ENCODE measurements around the gene L1CAM. TPM values are rescaled to one million over a fixed set of nuclear protein-coding genes. Genes with fewer than 3 reads are reported as not detected.
A peak's percentile ranks its signal among the peaks of the same experiment; 100 is the strongest.

Gene L1CAM
- total RNA-seq, 2 experiments from 2014 or later: 1.9 to 2.1 TPM

DNA sequence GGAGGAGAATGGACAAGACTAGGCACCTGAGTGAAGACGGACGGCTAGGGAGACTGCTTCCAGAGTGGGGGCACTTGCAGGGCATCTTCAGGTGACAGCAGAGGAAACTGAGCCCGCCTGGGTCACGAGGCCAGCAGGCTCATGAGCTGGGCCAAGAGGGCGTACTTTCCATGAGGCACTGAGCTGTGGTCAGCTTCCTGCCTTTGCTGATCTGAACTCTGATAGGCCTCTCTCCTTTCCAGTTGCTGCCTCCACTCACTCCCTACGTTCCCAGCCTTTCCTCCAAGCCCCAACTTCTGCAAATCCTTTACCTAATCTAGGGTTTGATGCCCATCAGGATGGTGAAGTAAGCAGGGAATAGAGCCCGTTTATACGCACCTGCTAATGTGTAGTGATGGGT lies 1.4 kb upstream of the L1CAM start:
- POLR2A ChIA-PET: no interaction called here
- Mint-ChIP-seq H3K4me3 (no peak overlapping the region), H3K27me3 (peaks cover 28% of the 10 kb centered on the region), H3K9me3 (no peaks in the 10 kb centered on the region), H3K4me1 (peaks cover 5% of the 10 kb centered on the region), H3K36me3 (ENCODE audit: low read depth) (no peaks in the 10 kb centered on the region), H3K27ac (no peak overlapping the region)
- DNase-seq: no peak
- CTCF ChIA-PET: no interaction called here

GRCh38 chrX:153886915-153887314 lies 942 bp upstream of the L1CAM start:
- no peaks in the 10 kb centered on the region for H3K9me3 Mint-ChIP-seq
- H3K27me3 Mint-ChIP-seq: peaks cover 27% of the 10 kb centered on the region
- H3K4me3 Mint-ChIP-seq: no peak overlapping the region
- H3K27ac Mint-ChIP-seq: no peak overlapping the region
- DNase-seq: no peak
- ChIA-PET POLR2A (no interaction called here), CTCF (no interaction called here)
- H3K36me3 Mint-ChIP-seq (ENCODE audit: low read depth): no peaks in the 10 kb centered on the region
- peaks cover 6% of the 10 kb centered on the region for H3K4me1 Mint-ChIP-seq

- ChIA-PET POLR2A (no interaction called here), CTCF (no interaction called here)
- peaks cover 6% of the 10 kb centered on the region for H3K4me1 Mint-ChIP-seq
- no peak overlapping the region for H3K27ac Mint-ChIP-seq
- H3K4me3 Mint-ChIP-seq: peak overlapping the region; percentile 34
- H3K36me3 Mint-ChIP-seq (ENCODE audit: low read depth): no peaks in the 10 kb centered on the region
- no peaks in the 10 kb centered on the region for H3K9me3 Mint-ChIP-seq
- H3K27me3 Mint-ChIP-seq: peaks cover 27% of the 10 kb centered on the region
- no peak for DNase-seq
These were observed 675 bp downstream of the L1CAM start for GRCh38 chrX:153885208-153885787.

GRCh38 chrX:153884590-153884989 lies 1.4 kb downstream of the L1CAM start:
- POLR2A ChIA-PET: no interaction called here
- Mint-ChIP-seq H3K27ac (no peak overlapping the region), H3K4me3 (peak overlapping the region; percentile 27), H3K9me3 (no peaks in the 10 kb centered on the region), H3K27me3 (peaks cover 31% of the 10 kb centered on the region), H3K36me3 (ENCODE audit: low read depth) (no peaks in the 10 kb centered on the region), H3K4me1 (peaks cover 6% of the 10 kb centered on the region)
- DNase-seq: no peak
- CTCF ChIA-PET: no interaction called here

GRCh38 chrX:153884136-153884535 lies 1.8 kb downstream of the L1CAM start:
- no peak overlapping the region for H3K27ac Mint-ChIP-seq
- no peaks in the 10 kb centered on the region for H3K9me3 Mint-ChIP-seq

DNA sequence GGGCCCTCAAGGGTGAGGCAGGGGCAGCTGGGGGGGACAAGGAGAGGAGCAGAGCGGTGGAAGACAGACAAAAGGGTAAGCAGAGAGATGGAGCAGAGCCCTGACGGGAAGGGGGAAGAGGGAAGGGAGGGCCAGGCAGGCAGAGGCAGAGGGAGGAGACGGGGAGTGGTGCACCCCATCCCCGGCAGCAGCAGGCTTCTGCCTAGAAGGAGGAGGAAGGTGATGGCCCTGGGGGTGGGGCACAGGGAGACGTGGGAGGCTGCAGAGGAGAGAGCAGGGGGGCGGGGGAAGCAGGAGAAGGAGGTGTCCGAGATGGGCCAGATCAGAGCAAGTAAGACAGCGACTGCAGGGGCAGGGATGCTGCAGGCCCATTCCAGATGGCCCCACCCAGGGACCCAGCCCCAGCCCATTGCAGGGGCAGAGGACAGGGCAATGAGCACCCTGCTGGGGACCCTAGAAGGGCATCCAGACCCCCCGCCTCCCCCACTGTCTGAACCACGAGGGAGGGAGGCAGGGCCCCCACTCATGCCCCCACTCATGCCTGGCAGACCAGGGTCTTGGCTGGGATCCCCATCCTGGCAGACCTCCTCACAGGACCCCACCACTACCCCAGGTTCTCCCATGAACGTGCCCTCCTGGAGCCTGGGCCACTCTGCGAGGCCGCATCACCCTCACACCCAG lies 2.7 kb downstream of the L1CAM start:
- ChIA-PET CTCF (no interaction called here), POLR2A (no interaction called here)
- no peak for DNase-seq
- Mint-ChIP-seq H3K9me3 (no peaks in the 10 kb centered on the region), H3K27me3 (peaks cover 31% of the 10 kb centered on the region), H3K27ac (no peak overlapping the region), H3K4me1 (peaks cover 18% of the 10 kb centered on the region), H3K36me3 (ENCODE audit: low read depth) (no peaks in the 10 kb centered on the region), H3K4me3 (no peak overlapping the region)

More at GRCh38 chrX:153884136-153884535, 1.8 kb downstream of the L1CAM start:
- POLR2A ChIA-PET: no interaction called here
- Mint-ChIP-seq H3K4me3 (no peak overlapping the region), H3K36me3 (ENCODE audit: low read depth) (no peaks in the 10 kb centered on the region), H3K27me3 (peaks cover 34% of the 10 kb centered on the region), H3K4me1 (peaks cover 10% of the 10 kb centered on the region)
- CTCF ChIA-PET: no interaction called here
- DNase-seq: no peak

DNA sequence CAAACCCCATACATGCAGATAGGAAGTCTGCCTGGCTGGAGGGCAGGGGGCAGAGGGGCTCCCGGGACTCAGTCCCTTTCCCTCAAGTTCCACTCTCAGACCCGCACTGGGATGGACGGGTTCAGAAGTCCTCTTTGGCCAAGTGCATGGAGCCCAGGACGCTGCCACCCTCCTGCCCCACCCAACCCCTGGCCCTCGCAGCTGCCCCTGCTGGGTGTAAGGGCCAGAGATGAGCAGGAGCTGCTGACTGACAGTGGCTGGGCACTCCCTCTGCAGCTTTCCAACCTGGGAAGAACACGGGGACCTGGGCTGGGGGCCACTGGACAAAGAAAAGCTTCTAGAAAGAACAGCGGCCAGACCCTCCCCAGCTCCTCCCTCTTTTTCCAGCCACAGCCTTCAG lies 3.4 kb downstream of the L1CAM start:
- Mint-ChIP-seq H3K9me3 (no peaks in the 10 kb centered on the region), H3K4me3 (no peak overlapping the region), H3K27ac (no peak overlapping the region), H3K27me3 (peaks cover 28% of the 10 kb centered on the region), H3K36me3 (ENCODE audit: low read depth) (no peaks in the 10 kb centered on the region), H3K4me1 (peaks cover 25% of the 10 kb centered on the region)
- POLR2A ChIA-PET: no interaction called here
- DNase-seq: no peak
- CTCF ChIA-PET: no interaction called here

- CTCF ChIA-PET: no interaction called here
- H3K4me1 Mint-ChIP-seq: peaks cover 25% of the 10 kb centered on the region
These were observed 3.9 kb downstream of the L1CAM start for GRCh38 chrX:153882086-153882498.

DNA sequence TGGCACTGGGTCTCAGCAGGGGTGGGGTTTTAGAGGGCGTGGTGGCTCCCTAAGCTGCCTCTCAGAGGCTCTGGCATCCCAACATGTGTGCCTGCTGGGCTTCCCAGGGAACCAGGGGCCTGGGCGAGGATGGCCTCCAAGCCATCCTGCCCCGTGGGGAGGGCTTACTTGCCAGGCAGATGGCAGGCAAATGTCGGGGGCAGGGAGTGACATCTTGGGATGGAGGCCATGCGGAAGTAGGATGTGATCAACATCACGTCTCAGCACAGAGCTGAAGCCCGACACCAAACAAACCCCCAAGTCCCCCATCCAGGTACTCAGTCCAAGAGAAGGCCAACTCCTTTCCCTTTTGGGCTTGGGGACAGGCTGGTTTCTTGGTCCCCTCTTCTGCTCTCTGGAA lies 4.7 kb downstream of the L1CAM start:
- peaks cover 27% of the 10 kb centered on the region for H3K27me3 Mint-ChIP-seq
- no peak for DNase-seq
- ChIA-PET CTCF (no interaction called here), POLR2A (interaction anchor here (0.6 kb wide), 1 partner anchor 83 kb away, joined by 3 read pairs; no protein-coding TSS in a partner anchor)
- H3K27ac Mint-ChIP-seq: no peak overlapping the region
- no peaks in the 10 kb centered on the region for H3K36me3 Mint-ChIP-seq (ENCODE audit: low read depth)
- no peaks in the 10 kb centered on the region for H3K9me3 Mint-ChIP-seq
- H3K4me1 Mint-ChIP-seq: peaks cover 26% of the 10 kb centered on the region
- no peak overlapping the region for H3K4me3 Mint-ChIP-seq

More at GRCh38 chrX:153882086-153882498, 3.9 kb downstream of the L1CAM start:
- Mint-ChIP-seq H3K27ac (no peak overlapping the region), H3K9me3 (no peaks in the 10 kb centered on the region), H3K27me3 (peaks cover 25% of the 10 kb centered on the region), H3K36me3 (ENCODE audit: low read depth) (no peaks in the 10 kb centered on the region), H3K4me3 (no peak overlapping the region)
- POLR2A ChIA-PET: no interaction called here
- DNase-seq: no peak

DNA sequence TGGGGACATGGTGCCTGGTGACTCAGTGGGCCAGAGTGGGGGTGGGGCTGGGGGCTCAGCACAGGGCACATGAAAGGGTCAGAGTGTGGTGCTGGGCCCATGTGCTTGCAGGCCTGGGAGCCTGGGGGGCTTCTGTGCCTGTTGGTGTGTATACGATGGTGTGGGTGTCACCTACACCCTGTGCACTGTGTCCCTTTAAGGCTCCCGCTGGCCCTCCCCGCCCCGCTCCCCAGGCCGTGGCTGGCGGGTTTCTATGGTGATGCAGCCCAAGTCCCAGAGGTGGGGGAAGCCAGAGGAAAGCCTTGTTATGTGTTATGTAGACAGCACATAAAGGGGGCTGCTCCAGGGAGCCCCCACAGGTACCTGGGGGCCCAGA lies 5.5 kb downstream of the L1CAM start:
- Mint-ChIP-seq H3K4me3 (no peak overlapping the region), H3K27ac (no peak overlapping the region), H3K4me1 (peaks cover 28% of the 10 kb centered on the region), H3K27me3 (peaks cover 30% of the 10 kb centered on the region), H3K36me3 (ENCODE audit: low read depth) (no peaks in the 10 kb centered on the region), H3K9me3 (no peaks in the 10 kb centered on the region)
- ChIA-PET CTCF (no interaction called here), POLR2A (no interaction called here)
- no peak for DNase-seq

DNA sequence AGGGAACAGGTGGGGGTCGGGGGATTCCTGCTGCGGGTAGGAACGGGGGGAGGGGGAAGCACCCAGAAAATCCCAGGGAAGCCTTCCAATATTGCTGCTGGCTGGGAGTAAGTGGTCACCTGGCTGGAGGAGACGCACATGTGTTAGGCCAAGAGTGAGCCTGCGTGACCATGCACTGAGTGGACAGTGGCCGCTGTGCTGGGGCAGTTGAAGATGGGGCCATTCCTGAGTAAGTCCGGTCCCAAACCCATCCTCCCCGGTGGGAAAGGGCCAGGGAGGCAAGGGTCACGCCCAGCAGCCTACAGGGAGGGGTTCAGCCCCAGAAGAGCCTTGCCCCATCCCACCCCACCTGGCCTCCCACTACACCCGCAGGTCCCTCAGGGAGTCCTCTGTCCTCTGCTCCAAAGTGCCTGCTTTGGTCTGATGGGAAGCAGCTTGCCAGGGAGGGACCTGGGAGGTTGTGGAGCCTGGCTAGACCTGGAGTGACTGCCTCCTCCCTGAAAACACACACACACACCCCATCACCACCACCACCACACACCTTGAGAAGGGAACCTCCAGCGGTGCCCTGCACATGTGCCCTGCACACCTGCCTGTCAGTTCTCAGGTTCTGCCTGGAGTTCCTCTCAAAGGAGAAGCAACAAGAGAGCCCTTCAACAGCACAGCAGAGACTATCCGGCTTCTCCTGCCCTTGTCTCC lies 6.1 kb downstream of the L1CAM start:
- Mint-ChIP-seq H3K36me3 (ENCODE audit: low read depth) (no peaks in the 10 kb centered on the region), H3K4me3 (no peak overlapping the region), H3K4me1 (peaks cover 25% of the 10 kb centered on the region), H3K27me3 (peaks cover 26% of the 10 kb centered on the region), H3K9me3 (no peaks in the 10 kb centered on the region), H3K27ac (no peak overlapping the region)
- CTCF ChIA-PET: no interaction called here
- POLR2A ChIA-PET: no interaction called here
- DNase-seq: no peak

GRCh38 chrX:153878969-153879653 lies 6.9 kb downstream of the L1CAM start:
- Mint-ChIP-seq H3K4me1 (peaks cover 23% of the 10 kb centered on the region), H3K27me3 (peaks cover 26% of the 10 kb centered on the region), H3K36me3 (ENCODE audit: low read depth) (no peaks in the 10 kb centered on the region), H3K4me3 (no peak overlapping the region), H3K27ac (no peak overlapping the region), H3K9me3 (no peaks in the 10 kb centered on the region)
- POLR2A ChIA-PET: no interaction called here
- DNase-seq: no peak
- CTCF ChIA-PET: interaction anchor here (0.7 kb wide), 1 partner anchor 60 kb away, joined by 3 read pairs; no protein-coding TSS in a partner anchor

DNA sequence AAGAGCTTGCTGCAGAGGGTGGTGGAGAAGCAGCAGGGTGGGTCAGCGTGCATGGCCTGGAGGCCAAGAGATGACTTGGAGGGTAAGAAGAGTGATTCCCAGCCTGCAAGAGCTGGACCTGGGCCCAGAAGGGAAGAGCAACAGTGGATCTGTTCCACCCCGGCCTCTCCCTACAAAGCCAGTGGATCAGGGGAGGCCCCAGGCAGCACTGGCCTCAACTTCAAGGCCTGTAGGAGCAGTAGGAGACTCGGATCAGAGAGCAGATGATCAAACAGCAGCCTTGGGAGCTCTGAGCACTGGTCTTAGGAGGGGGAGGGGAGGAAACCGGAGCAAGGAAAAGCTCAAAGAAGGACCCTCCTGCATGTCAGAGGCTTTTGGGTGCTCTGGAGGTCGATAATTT lies 7.6 kb downstream of the L1CAM start:
- H3K4me3 Mint-ChIP-seq: no peak overlapping the region
- ChIA-PET POLR2A (interaction anchor here (0.5 kb wide), 1 partner anchor 19 kb away, joined by 4 read pairs; no protein-coding TSS in a partner anchor), CTCF (interaction anchor here (0.7 to 1.0 kb wide), 2 partner anchors 59 to 70 kb away, joined by 3 read pairs; no protein-coding TSS in a partner anchor)
- no peaks in the 10 kb centered on the region for H3K9me3 Mint-ChIP-seq
- peaks cover 23% of the 10 kb centered on the region for H3K4me1 Mint-ChIP-seq
- no peak overlapping the region for H3K27ac Mint-ChIP-seq
- H3K27me3 Mint-ChIP-seq: peaks cover 26% of the 10 kb centered on the region
- H3K36me3 Mint-ChIP-seq (ENCODE audit: low read depth): no peaks in the 10 kb centered on the region
- no peak for DNase-seq
